ENCODE data around the gene TNF.
"Not testable (repeated sequence)": the region's sequence is repeated elsewhere in the genome, so short reads cannot be mapped to it uniquely, and the experiment has no call there.

GRCh38 chr6:31590691-31591090, 15.3 kb downstream of the TNF start:
- not testable (repeated sequence) for TF ChIP-seq CTCF (IDR thresholded peaks at IDR 0.05; ENCODE audit: extremely low read depth in 1 of 2, insufficient read depth in 1 of 2, low read depth in 1 of 2, low read length in 2 of 2); POLR2AphosphoS5 (IDR thresholded peaks at IDR 0.05; ENCODE audit: insufficient read depth, low read depth, low read length); EZH2 (IDR thresholded peaks at IDR 0.05; ENCODE audit: borderline replicate concordance, low read depth, low read length, severe bottlenecking)

Measured in endothelial cell of umbilical vein (primary cell).